GM12892 (cell line): ENCODE results near the gene GNB1L.

Experiments used
- POLR2A ChIP-seq: IDR thresholded peaks from 2 replicates; pipeline ENCODE4 v1.6.1; 2011; ENCODE audit warnings: low read depth, low read length, control low read depth
- POLR2AphosphoS5 ChIP-seq: IDR thresholded peaks from 2 replicates; pipeline ENCODE4 v1.6.1; 2011; ENCODE audit warnings: low read depth, low read length, control low read depth

DNA sequence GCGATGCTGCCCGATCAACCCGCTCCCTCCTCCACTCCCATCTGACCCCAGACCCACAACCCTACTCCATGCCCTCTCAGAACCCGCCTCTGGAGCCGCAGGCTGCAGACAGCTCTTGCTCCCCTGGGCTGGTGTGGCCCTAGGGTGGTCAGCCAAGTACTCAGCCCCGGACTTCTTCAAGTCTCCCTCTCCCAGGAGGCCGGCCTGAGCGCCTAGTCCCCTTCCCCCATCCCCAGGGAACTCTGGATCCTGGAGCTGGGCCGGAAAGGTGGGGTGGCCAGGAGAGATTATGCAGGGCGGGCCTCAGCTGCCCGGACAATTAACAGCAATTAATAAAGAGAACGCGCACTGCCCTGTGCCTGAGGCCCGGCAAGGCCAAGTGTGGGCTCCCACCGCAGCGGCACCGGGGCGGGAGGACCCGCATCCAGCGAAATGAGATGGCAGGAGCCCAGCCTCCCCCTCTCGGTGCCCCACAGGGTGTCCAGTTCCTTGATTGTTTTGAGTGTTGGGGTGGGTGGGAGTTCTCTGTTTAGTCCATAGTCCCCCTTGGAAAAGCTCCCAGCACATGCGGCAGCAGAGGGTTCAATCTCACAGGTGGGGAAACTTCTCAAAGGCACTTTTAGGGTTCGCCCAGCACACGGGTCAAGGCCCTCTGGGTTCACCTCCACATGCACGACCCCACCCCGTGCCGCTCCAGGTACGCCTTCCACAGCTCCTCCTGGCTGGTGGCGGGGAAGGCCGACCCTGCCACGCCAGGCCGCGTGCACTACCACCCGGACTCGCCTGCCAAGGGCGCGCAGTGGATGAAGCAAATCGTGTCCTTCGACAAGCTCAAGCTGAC lies 91.0 kb downstream of the GNB1L start:
- TF ChIP-seq POLR2A = no peak
- no peak for TF ChIP-seq POLR2AphosphoS5
